ENCODE measurements around the gene MRTFB.

The MRTFB gene

DNA sequence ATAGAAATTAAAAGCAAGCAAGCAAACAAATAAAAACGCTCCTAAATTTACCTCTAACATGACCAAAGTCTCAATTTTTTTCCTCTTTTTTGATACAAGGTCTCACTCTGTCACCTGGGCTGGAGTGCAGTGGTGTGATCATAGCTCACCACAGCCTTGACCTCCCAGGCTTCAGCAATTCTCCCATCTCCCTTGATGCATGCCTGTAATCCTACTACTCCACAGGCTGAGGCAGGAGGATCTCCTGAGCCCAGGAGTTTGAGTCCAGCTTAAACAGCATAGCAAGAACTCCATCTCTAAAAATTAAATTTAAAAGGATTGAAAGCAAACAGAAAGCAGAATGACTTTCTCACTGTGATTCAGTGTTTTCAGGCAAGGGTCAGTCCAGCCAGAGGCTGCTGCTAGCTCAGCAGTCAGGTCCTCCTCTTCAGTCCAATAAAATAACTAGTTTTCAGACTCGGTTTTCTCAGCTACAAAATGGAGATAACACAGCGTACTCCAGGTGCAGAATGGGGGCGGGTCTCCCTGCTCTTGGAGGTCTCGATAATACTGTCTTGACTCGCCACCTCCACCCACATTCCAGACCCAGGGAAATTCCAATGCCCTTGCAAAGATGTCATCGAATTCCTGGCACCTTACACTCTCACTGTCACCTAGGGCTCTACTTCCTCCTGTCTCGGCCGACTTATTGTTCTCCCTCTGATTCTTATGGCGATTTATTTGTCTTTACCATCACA is 20.7 kb upstream of the MRTFB start:
- H3K4me3 ChIP-seq (ENCODE audit: low read length): no peak overlapping the region
- DNase-seq: no peak

GRCh38 chr16:14051103-14051729 is 19.9 kb upstream of the MRTFB start:
- Histone ChIP-seq H3K27me3 (replicated peaks; ENCODE audit: insufficient read depth, low read length) (no peaks in the 10 kb centered on the region), H3K9me3 (replicated peaks; ENCODE audit: insufficient read depth, low read length) (no peaks in the 10 kb centered on the region), H3K36me3 (replicated peaks; ENCODE audit: insufficient read depth, low read length) (no peaks in the 10 kb centered on the region), H3K4me2 (ENCODE audit: low read depth, low read length) (no peak overlapping the region), H3K9ac (ENCODE audit: low read length) (no peak overlapping the region), H2AFZ (ENCODE audit: low read length) (no peak overlapping the region), H3K79me2 (ENCODE audit: low read length) (no peaks in the 10 kb centered on the region), H4K20me1 (ENCODE audit: insufficient read depth, low read length) (no peaks in the 10 kb centered on the region), H3K4me1 (ENCODE audit: low read length) (no peaks in the 10 kb centered on the region), H3F3A (ENCODE audit: insufficient read depth, low read length) (no peaks in the 10 kb centered on the region), H3K4me3 (ENCODE audit: low read length) (no peak overlapping the region), H3K9me2 (replicated peaks; ENCODE audit: insufficient read depth, low read length) (no peaks in the 10 kb centered on the region), H3K27ac (ENCODE audit: low read length) (no peak overlapping the region)
- no peak for DNase-seq
- TF ChIP-seq EZH2 (optimal IDR thresholded peaks at IDR 0.05; ENCODE audit: low read depth, low read length) (no peak), EZH2phosphoT487 (IDR thresholded peaks at IDR 0.05; ENCODE audit: low read length) (no peak)
- TF ChIP-seq, protein P1, sequence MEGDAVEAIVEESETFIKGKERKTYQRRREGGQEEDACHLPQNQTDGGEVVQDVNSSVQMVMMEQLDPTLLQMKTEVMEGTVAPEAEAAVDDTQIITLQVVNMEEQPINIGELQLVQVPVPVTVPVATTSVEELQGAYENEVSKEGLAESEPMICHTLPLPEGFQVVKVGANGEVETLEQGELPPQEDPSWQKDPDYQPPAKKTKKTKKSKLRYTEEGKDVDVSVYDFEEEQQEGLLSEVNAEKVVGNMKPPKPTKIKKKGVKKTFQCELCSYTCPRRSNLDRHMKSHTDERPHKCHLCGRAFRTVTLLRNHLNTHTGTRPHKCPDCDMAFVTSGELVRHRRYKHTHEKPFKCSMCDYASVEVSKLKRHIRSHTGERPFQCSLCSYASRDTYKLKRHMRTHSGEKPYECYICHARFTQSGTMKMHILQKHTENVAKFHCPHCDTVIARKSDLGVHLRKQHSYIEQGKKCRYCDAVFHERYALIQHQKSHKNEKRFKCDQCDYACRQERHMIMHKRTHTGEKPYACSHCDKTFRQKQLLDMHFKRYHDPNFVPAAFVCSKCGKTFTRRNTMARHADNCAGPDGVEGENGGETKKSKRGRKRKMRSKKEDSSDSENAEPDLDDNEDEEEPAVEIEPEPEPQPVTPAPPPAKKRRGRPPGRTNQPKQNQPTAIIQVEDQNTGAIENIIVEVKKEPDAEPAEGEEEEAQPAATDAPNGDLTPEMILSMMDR (IDR thresholded peaks at IDR 0.05; ENCODE audit: low read length): no peak

More for the DNA sequence above, 20.7 kb upstream of the MRTFB start:
- Histone ChIP-seq H2AFZ (ENCODE audit: low read length) (no peak overlapping the region), H3K9me2 (replicated peaks; ENCODE audit: insufficient read depth, low read length) (no peaks in the 10 kb centered on the region), H3K9me3 (replicated peaks; ENCODE audit: insufficient read depth, low read length) (no peaks in the 10 kb centered on the region), H3K36me3 (replicated peaks; ENCODE audit: insufficient read depth, low read length) (no peaks in the 10 kb centered on the region), H3K27me3 (replicated peaks; ENCODE audit: insufficient read depth, low read length) (no peaks in the 10 kb centered on the region), H3K4me1 (ENCODE audit: low read length) (no peaks in the 10 kb centered on the region), H3F3A (ENCODE audit: insufficient read depth, low read length) (no peaks in the 10 kb centered on the region), H3K9ac (ENCODE audit: low read length) (no peak overlapping the region), H3K27ac (ENCODE audit: low read length) (no peak overlapping the region), H4K20me1 (ENCODE audit: insufficient read depth, low read length) (no peaks in the 10 kb centered on the region), H3K4me2 (ENCODE audit: low read depth, low read length) (no peak overlapping the region), H3K79me2 (ENCODE audit: low read length) (no peaks in the 10 kb centered on the region)
- TF ChIP-seq EZH2 (optimal IDR thresholded peaks at IDR 0.05; ENCODE audit: low read depth, low read length) (no peak), EZH2phosphoT487 (IDR thresholded peaks at IDR 0.05; ENCODE audit: low read length) (no peak)
- TF ChIP-seq, protein P1 (IDR thresholded peaks at IDR 0.05; ENCODE audit: low read length): no peak

DNA sequence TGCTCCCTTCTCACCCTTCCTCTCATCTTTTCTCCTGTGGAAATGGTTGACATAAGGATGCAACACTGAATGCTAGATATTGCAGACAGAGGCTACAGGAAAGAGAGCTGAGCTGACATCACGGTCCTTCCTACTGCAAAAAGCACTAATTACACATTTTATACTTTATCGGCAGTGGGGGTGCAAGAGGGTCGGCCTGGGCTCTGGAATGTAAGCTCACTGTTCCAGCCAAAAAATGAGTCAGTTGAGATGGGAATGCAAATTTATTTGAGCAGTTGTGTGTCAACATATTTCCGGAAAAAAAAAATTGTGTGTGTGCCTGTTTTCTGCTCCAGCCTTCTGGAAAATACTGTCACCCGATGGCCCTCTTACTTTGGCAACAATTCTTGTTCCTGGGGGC is 14.1 kb upstream of the MRTFB start:
- no peak overlapping the region for H3K9ac ChIP-seq (ENCODE audit: low read length)
- no peaks in the 10 kb centered on the region for H3F3A ChIP-seq (ENCODE audit: insufficient read depth, low read length)
- H3K79me2 ChIP-seq (ENCODE audit: low read length): no peaks in the 10 kb centered on the region
- no peak overlapping the region for H3K4me3 ChIP-seq (ENCODE audit: low read length)
- no peaks in the 10 kb centered on the region for H3K27me3 ChIP-seq (replicated peaks; ENCODE audit: insufficient read depth, low read length)
- no peaks in the 10 kb centered on the region for H3K9me2 ChIP-seq (replicated peaks; ENCODE audit: insufficient read depth, low read length)
- H3K9me3 ChIP-seq (replicated peaks; ENCODE audit: insufficient read depth, low read length): no peaks in the 10 kb centered on the region
- DNase-seq: no peak
- H2AFZ ChIP-seq (ENCODE audit: low read length): no peak overlapping the region
- no peak overlapping the region for H3K27ac ChIP-seq (ENCODE audit: low read length)
- H3K4me1 ChIP-seq (ENCODE audit: low read length): no peaks in the 10 kb centered on the region
- H3K36me3 ChIP-seq (replicated peaks; ENCODE audit: insufficient read depth, low read length): no peaks in the 10 kb centered on the region
- H3K4me2 ChIP-seq (ENCODE audit: low read depth, low read length): no peak overlapping the region
- TF ChIP-seq, protein P1 (IDR thresholded peaks at IDR 0.05; ENCODE audit: low read length): no peak
- no peaks in the 10 kb centered on the region for H4K20me1 ChIP-seq (ENCODE audit: insufficient read depth, low read length)
